ENCODE data around the gene LUC7L. TPM values are rescaled to one million over a fixed set of nuclear protein-coding genes. Genes with fewer than 3 reads are reported as not detected.
"Not testable (repeated sequence)": the region's sequence is repeated elsewhere in the genome, so short reads cannot be mapped to it uniquely, and the experiment has no call there.

LUC7L gene
- total and polyA plus RNA-seq, 4 experiments from 2014 or later, result 5.1 to 157 (median 80.1) TPM

DNA sequence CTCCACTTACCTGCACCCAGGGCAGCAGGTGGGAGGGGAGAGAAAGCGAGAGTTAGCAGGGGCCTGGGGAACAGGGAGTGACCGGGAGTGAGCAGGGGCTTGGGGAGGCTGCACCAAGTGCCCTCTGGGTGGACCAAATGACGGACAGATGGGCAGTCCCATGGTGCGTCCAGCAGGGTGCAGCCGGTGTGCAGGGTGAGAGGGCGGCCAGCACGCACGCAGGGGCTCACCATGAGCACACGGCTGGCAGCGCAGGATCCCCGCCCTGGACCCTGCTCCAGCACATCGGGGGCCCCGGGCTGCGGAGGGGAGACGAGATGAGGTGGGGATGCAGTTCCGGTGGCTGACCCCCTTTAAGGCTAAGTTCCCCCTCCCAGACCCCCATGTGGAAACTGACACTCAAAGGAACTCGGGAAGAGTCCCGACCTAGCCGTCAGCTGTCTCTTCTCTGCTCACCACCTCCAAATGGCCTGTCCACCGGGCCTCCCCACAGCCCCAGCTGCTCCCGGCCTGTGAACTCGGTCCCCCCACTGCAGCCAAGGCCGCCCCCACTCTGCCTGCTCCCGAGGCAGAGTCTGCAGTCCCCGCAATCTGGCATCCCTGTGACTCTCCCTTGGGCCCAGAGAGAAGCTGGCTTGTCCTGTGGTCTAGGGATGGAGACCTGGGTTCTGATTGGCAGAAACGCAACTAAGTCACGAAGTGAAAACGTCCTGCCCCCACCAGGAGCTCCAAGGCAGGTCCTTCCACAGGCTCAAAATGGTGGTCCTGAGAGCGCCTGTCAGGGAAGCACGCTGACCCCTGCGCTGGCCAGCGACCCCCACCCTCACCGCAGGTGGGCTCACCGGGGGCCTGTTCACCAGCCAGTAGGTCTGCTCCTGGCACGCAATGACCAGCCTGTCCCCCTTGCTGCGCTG lies 43.6 kb upstream of the LUC7L start:
- H3K27ac ChIP-seq (ENCODE audit: low read depth, low read length), result no peak overlapping the region
- ChIA-PET POLR2A (ENCODE audit: partially characterized antibody) (no interaction called here), CTCF (ENCODE audit: partially characterized antibody) (no interaction called here)
- Mint-ChIP-seq H3K27ac (no peak overlapping the region), H3K4me1 (peaks cover 0 to 3% (median 0%) of the 10 kb centered on the region in 4 donors), H3K27me3 (peaks cover 4% of the 10 kb centered on the region in 2 donors), H3K9me3 (no peaks in the 10 kb centered on the region), H3K36me3 (no peaks in the 10 kb centered on the region), H3K4me3 (no peak overlapping the region)
- H3K36me3 ChIP-seq (ENCODE audit: insufficient read depth, low read length), result no peaks in the 10 kb centered on the region
- intact Hi-C loops (cut with micrococcal nuclease), result no loop called here
- no peaks in the 10 kb centered on the region for H3K9me3 ChIP-seq (ENCODE audit: control insufficient read depth in 1 of 2, low read length in 2 of 2)
- no peak overlapping the region for H3K4me3 ChIP-seq (ENCODE audit: low read length in 2 of 2)
- H3K27me3 ChIP-seq (ENCODE audit: insufficient read depth, low read length), result no peaks in the 10 kb centered on the region
- no peak for DNase-seq
- peaks cover 4% of the 10 kb centered on the region for H3K4me1 ChIP-seq (ENCODE audit: insufficient read depth, low read length)

DNA sequence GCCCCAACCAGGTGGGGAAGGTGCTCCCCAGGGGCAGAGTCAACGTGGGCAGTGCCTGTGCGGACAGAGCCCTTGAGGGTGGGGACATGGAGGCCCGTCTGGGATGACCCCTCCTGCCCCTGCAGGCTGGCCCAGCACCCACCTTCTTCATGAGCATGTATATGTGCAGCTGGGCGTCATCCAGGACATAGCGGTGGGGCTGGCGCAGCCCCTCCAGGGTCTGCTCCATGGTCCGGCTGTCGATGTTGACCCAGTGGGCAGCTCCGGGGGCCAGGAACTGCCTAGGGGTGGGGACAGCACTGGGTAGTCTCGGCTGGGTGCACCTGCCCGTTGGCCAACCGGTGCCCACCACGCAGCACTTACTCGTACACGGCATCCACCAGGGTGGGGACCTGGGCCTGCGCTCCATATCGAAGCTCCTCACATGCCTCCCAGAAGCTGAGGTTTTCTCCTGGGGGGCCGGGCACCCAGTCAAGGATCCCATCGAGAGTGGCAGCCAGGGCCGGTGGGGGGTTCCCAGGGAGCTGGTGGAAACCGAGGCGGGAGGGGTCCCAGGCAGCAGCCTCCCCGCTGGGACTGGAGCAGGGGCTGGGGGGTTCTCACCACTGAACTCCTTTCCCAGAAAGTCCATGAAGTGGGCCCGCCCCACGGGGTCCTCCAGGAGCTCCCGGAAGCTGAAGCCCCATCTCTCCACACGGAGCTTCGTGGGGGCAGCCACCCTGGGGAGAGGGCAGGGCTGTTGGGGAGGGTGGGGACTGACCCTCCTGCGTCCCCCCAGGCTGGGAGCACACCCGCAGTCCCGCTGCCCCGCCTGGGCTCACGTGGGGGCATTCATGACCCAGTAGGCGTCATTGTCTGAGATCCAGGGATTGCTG lies 41.4 kb upstream of the LUC7L start:
- H3K4me3 Mint-ChIP-seq, result no peak overlapping the region
- Histone ChIP-seq H3K36me3 (ENCODE audit: insufficient read depth, low read length) (no peaks in the 10 kb centered on the region), H3K4me1 (ENCODE audit: insufficient read depth, low read length) (peaks cover 7% of the 10 kb centered on the region), H3K27me3 (ENCODE audit: insufficient read depth, low read length) (no peaks in the 10 kb centered on the region), H3K9me3 (ENCODE audit: control insufficient read depth in 1 of 2, low read length in 2 of 2) (no peaks in the 10 kb centered on the region), H3K27ac (ENCODE audit: low read depth, low read length) (no peak overlapping the region), H3K4me3 (ENCODE audit: low read length in 2 of 2) (no peak overlapping the region)
- H3K27ac Mint-ChIP-seq, result no peak overlapping the region
- CTCF ChIA-PET (ENCODE audit: partially characterized antibody), result no interaction called here
- no peaks in the 10 kb centered on the region for H3K9me3 Mint-ChIP-seq
- intact Hi-C loops (cut with micrococcal nuclease), result no loop called here
- POLR2A ChIA-PET (ENCODE audit: partially characterized antibody), result no interaction called here
- peaks cover 0 to 6% (median 3%) of the 10 kb centered on the region in 4 donors for H3K4me1 Mint-ChIP-seq
- peaks cover 0 to 1% of the 10 kb centered on the region in 2 donors for H3K27me3 Mint-ChIP-seq
- no peaks in the 10 kb centered on the region for H3K36me3 Mint-ChIP-seq
- DNase-seq, result no peak

GRCh38 chr16:269061-269796 lies 40.0 kb upstream of the LUC7L start:
- intact Hi-C loops (cut with micrococcal nuclease), result no loop called here
- DNase-seq, result peak in 1 of 5 donors; percentile 4
- ChIA-PET POLR2A (ENCODE audit: partially characterized antibody) (no interaction called here), CTCF (ENCODE audit: partially characterized antibody) (no interaction called here)
- Mint-ChIP-seq H3K9me3 (no peaks in the 10 kb centered on the region), H3K27ac (no peak overlapping the region), H3K36me3 (no peaks in the 10 kb centered on the region), H3K4me3 (no peak overlapping the region), H3K4me1 (peaks cover 0 to 10% (median 3%) of the 10 kb centered on the region in 4 donors), H3K27me3 (peaks cover 0 to 1% of the 10 kb centered on the region in 2 donors)
- Histone ChIP-seq H3K9me3 (ENCODE audit: control insufficient read depth in 1 of 2, low read length in 2 of 2) (no peaks in the 10 kb centered on the region), H3K27me3 (ENCODE audit: insufficient read depth, low read length) (no peaks in the 10 kb centered on the region), H3K36me3 (ENCODE audit: insufficient read depth, low read length) (no peaks in the 10 kb centered on the region), H3K27ac (ENCODE audit: low read depth, low read length) (no peak overlapping the region), H3K4me1 (ENCODE audit: insufficient read depth, low read length) (peaks cover 6% of the 10 kb centered on the region), H3K4me3 (ENCODE audit: low read length in 2 of 2) (no peak overlapping the region)

DNA sequence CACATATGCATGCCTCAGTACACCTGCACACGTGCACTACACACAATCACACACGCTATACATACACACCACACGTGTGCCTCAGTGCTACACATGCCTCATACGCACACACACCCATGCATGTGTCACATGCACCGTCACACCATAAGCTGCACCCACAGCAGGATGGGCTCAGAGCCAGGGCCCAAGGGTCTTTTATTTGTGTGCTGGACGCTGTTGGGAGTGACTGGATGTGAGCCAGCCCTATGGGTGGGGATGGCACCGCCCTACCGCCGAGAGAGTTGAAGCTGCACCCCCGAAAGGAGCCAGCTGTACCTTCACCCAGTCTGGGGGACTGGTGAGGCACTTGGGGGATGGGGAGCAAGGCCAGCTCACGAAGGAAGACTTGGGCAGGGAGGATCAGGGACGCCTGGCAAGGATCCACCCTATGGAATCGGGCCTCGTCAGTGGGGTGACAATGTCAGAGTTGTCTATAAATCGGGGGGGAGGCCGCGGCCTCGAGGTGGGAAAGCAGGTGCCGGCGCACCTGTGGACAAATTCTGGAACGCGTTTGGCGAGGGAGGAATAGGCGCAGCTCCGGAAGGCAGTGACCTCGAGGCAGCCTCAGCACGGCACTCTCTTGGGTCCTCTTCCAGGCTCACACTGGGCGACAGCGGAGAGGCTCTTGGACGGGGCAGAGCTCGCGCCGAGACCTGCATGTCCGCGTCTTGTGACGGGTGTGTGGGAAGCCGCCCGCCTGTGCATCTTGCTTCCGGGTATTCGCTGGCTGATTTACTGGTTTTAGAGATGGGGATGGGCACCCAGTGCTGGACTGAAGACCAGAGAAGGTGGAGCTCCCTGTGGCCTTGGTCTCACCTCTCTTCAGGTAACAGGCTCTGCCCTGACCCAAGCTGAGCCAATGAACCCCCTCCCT lies 39.1 kb upstream of the LUC7L start:
- no peaks in the 10 kb centered on the region for H3K9me3 ChIP-seq (ENCODE audit: control insufficient read depth in 1 of 2, low read length in 2 of 2)
- Mint-ChIP-seq H3K27me3 (peaks cover 0 to 1% of the 10 kb centered on the region in 2 donors), H3K4me3 (no peak overlapping the region), H3K9me3 (no peaks in the 10 kb centered on the region), H3K36me3 (no peaks in the 10 kb centered on the region), H3K4me1 (peaks cover 0 to 10% (median 3%) of the 10 kb centered on the region in 4 donors), H3K27ac (peak overlapping the region in 1 of 7 donors; percentile 69)
- peaks cover 6% of the 10 kb centered on the region for H3K4me1 ChIP-seq (ENCODE audit: insufficient read depth, low read length)
- ChIA-PET CTCF (ENCODE audit: partially characterized antibody) (no interaction called here), POLR2A (ENCODE audit: partially characterized antibody) (interaction anchor here (0.6 kb wide), 1 partner anchor 179 kb away, joined by 3 read pairs; no protein-coding TSS in a partner anchor)
- intact Hi-C loops (cut with micrococcal nuclease), result no loop called here
- no peaks in the 10 kb centered on the region for H3K27me3 ChIP-seq (ENCODE audit: insufficient read depth, low read length)
- no peak overlapping the region for H3K4me3 ChIP-seq (ENCODE audit: low read length in 2 of 2)
- H3K27ac ChIP-seq (ENCODE audit: low read depth, low read length), result no peak overlapping the region
- DNase-seq, result peak in 1 of 5 donors; percentile 29
- no peaks in the 10 kb centered on the region for H3K36me3 ChIP-seq (ENCODE audit: insufficient read depth, low read length)

GRCh38 chr16:267562-267961 lies 38.3 kb upstream of the LUC7L start:
- H3K36me3 ChIP-seq (ENCODE audit: insufficient read depth, low read length); H3K36me3 Mint-ChIP-seq; CTCF ChIA-PET (ENCODE audit: partially characterized antibody); H3K4me3 Mint-ChIP-seq; H3K27me3 Mint-ChIP-seq; H3K4me3 ChIP-seq (ENCODE audit: low read length in 2 of 2); H3K4me1 Mint-ChIP-seq; H3K27me3 ChIP-seq (ENCODE audit: insufficient read depth, low read length); intact Hi-C loops (cut with micrococcal nuclease); DNase-seq; H3K4me1 ChIP-seq (ENCODE audit: insufficient read depth, low read length); H3K9me3 ChIP-seq (ENCODE audit: control insufficient read depth in 1 of 2, low read length in 2 of 2); H3K9me3 Mint-ChIP-seq; POLR2A ChIA-PET (ENCODE audit: partially characterized antibody); H3K27ac ChIP-seq (ENCODE audit: low read depth, low read length): not testable (repeated sequence)
- H3K27ac Mint-ChIP-seq, result peak overlapping the region in 1 of 7 donors; percentile 9

- no peaks in the 10 kb centered on the region for H3K27me3 ChIP-seq (ENCODE audit: insufficient read depth, low read length)
- peaks cover 0 to 10% (median 3%) of the 10 kb centered on the region in 4 donors for H3K4me1 Mint-ChIP-seq
- peaks cover 6% of the 10 kb centered on the region for H3K4me1 ChIP-seq (ENCODE audit: insufficient read depth, low read length)
- POLR2A ChIA-PET (ENCODE audit: partially characterized antibody), result interaction anchor here (0.5 kb wide), 1 partner anchor 32 kb away, joined by 3 read pairs; the partner anchor contains the start of gene FAM234A
- no peak overlapping the region for H3K4me3 Mint-ChIP-seq
- H3K4me3 ChIP-seq (ENCODE audit: low read length in 2 of 2), result no peak overlapping the region
- no peaks in the 10 kb centered on the region for H3K36me3 ChIP-seq (ENCODE audit: insufficient read depth, low read length)
- peak in 1 of 5 donors; percentile 22 for DNase-seq
- H3K27ac ChIP-seq (ENCODE audit: low read depth, low read length), result no peak overlapping the region
- intact Hi-C loops (cut with micrococcal nuclease), result no loop called here
- CTCF ChIA-PET (ENCODE audit: partially characterized antibody), result no interaction called here
- H3K27me3 Mint-ChIP-seq, result no peaks in the 10 kb centered on the region
- peaks cover 4 to 5% of the 10 kb centered on the region in 2 donors for H3K36me3 Mint-ChIP-seq
- peak overlapping the region in 1 of 7 donors; percentile 35 for H3K27ac Mint-ChIP-seq
- H3K9me3 Mint-ChIP-seq, result no peaks in the 10 kb centered on the region
- no peaks in the 10 kb centered on the region for H3K9me3 ChIP-seq (ENCODE audit: control insufficient read depth in 1 of 2, low read length in 2 of 2)
These were observed 37.3 kb upstream of the LUC7L start for GRCh38 chr16:266258-267164.

Data from CD4-positive, alpha-beta memory T cell (primary cell).